Measurements from ENCODE around the gene SOX10.

Gene SOX10

DNA sequence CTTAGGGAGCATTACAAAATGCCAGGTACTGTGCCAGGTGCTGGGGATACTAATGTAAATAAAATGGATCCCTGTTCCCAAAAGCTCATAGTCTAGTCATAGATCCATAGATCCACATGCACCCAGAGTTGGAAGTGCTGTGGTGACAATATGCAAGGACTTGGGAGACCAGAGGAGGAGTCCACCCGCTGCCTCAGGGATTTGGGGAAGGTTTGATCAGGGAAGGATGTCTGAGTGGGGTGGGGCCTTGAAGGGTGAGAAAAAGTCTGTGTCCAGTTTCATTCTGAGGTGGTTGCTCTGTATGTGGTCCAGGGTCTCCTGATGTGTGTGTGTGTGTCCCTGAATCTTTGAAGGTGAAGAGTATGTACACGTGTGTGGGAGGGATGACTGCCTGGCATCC is 9.2 kb downstream of the SOX10 start:
- no peak overlapping the region for H3K9ac ChIP-seq (ENCODE audit: low read depth, low read length)
- no peaks in the 10 kb centered on the region for H3K9me3 ChIP-seq (ENCODE audit: insufficient read depth, low read length, severe bottlenecking)
- no peak for TF ChIP-seq EZH2 (IDR thresholded peaks at IDR 0.05; ENCODE audit: borderline replicate concordance, low read depth, low read length, severe bottlenecking)
- no peak for TF ChIP-seq CTCF (IDR thresholded peaks at IDR 0.05; ENCODE audit: borderline replicate concordance, extremely low read depth, low read length, poor library complexity, severe bottlenecking)
- no peaks in the 10 kb centered on the region for H3K79me2 ChIP-seq (ENCODE audit: insufficient read depth, low read length)
- H3K4me1 ChIP-seq (ENCODE audit: insufficient read depth, low read length): no peaks in the 10 kb centered on the region
- H2AFZ ChIP-seq (ENCODE audit: low read depth, low read length): no peak overlapping the region
- H4K20me1 ChIP-seq (ENCODE audit: insufficient read depth, low read length): peaks cover 12% of the 10 kb centered on the region
- H3K36me3 ChIP-seq (ENCODE audit: insufficient read depth, low read length): no peaks in the 10 kb centered on the region
- H3K27me3 ChIP-seq (ENCODE audit: insufficient read depth, low read length, poor library complexity): no peaks in the 10 kb centered on the region
- DNase-seq (no peak), ATAC-seq (ENCODE audit: insufficient read depth, low read depth) (no peak)
- H3K4me3 ChIP-seq (ENCODE audit: low read depth in 1 of 2, low read length in 2 of 2): no peak overlapping the region
- H3K27ac ChIP-seq (ENCODE audit: low read length): no peak overlapping the region
- no peak overlapping the region for H3K4me2 ChIP-seq (ENCODE audit: insufficient read depth, low read length)

DNA sequence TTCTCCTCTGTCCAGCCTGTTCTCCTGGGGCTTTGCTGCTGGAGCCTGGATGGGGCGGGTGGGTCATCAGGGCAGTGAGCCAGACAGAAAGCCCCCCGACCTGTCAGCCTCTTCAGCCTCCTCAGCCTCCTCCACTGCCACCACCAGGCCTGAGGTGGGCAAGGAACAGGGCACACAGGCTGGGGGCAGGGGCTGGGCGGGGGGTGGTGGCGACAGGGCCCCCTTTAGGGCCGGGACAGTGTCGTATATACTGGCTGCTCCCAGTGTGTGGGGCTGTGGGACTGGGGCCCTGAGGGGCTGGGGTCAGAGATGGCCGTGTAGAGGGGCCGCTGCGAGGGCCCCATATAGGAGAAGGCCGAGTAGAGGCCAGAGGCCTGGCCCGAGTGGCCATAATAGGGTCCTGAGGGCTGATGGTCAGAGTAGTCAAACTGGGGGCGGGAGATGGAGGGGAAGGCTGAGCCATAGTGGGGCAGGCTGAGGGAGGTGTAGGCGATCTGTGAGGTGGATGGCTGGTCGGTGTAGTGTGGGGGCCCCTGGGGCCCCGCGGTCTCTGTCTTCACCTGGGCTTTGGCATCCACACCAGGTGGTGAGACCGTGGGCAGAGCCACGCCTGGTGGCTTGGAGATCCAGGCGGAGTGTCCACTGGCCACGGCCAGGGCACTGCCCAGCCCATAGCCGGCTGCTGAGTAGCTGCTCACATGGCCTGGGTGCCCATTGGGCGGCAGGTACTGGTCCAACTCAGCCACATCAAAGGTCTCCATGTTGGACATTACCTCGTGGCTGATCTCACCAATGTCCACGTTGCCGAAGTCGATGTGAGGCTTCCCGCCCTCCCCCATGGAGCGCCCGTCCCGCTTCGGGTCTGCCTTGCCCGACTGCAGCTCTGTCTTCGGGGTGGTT is 10.8 kb downstream of the SOX10 start:
- H3K9me3 ChIP-seq (ENCODE audit: insufficient read depth, low read length, severe bottlenecking): no peaks in the 10 kb centered on the region
- ATAC-seq (ENCODE audit: insufficient read depth, low read depth): no peak
- H3K9ac ChIP-seq (ENCODE audit: low read depth, low read length): no peak overlapping the region
- TF ChIP-seq CTCF (IDR thresholded peaks at IDR 0.05; ENCODE audit: borderline replicate concordance, extremely low read depth, low read length, poor library complexity, severe bottlenecking) (no peak), EZH2 (IDR thresholded peaks at IDR 0.05; ENCODE audit: borderline replicate concordance, low read depth, low read length, severe bottlenecking) (no peak)
- DNase-seq: no peak
- no peaks in the 10 kb centered on the region for H3K27me3 ChIP-seq (ENCODE audit: insufficient read depth, low read length, poor library complexity)
- H3K27ac ChIP-seq (ENCODE audit: low read length): no peak overlapping the region
- H3K79me2 ChIP-seq (ENCODE audit: insufficient read depth, low read length): no peaks in the 10 kb centered on the region
- H3K36me3 ChIP-seq (ENCODE audit: insufficient read depth, low read length): peaks cover 8% of the 10 kb centered on the region
- H3K4me3 ChIP-seq (ENCODE audit: low read depth in 1 of 2, low read length in 2 of 2): no peak overlapping the region
- H3K4me1 ChIP-seq (ENCODE audit: insufficient read depth, low read length): no peaks in the 10 kb centered on the region
- no peak overlapping the region for H3K4me2 ChIP-seq (ENCODE audit: insufficient read depth, low read length)
- H4K20me1 ChIP-seq (ENCODE audit: insufficient read depth, low read length): peaks cover 12% of the 10 kb centered on the region
- no peak overlapping the region for H2AFZ ChIP-seq (ENCODE audit: low read depth, low read length)

GRCh38 chr22:37972527-37972926 is 11.8 kb downstream of the SOX10 start:
- no peaks in the 10 kb centered on the region for H3K79me2 ChIP-seq (ENCODE audit: insufficient read depth, low read length)
- no peaks in the 10 kb centered on the region for H3K4me1 ChIP-seq (ENCODE audit: insufficient read depth, low read length)
- no peaks in the 10 kb centered on the region for H3K27me3 ChIP-seq (ENCODE audit: insufficient read depth, low read length, poor library complexity)
- no peak overlapping the region for H3K27ac ChIP-seq (ENCODE audit: low read length)
- H3K9ac ChIP-seq (ENCODE audit: low read depth, low read length): no peak overlapping the region
- no peaks in the 10 kb centered on the region for H3K9me3 ChIP-seq (ENCODE audit: insufficient read depth, low read length, severe bottlenecking)
- DNase-seq: no peak
- H3K4me3 ChIP-seq (ENCODE audit: low read depth in 1 of 2, low read length in 2 of 2): no peak overlapping the region
- no peak for TF ChIP-seq CTCF (IDR thresholded peaks at IDR 0.05; ENCODE audit: borderline replicate concordance, extremely low read depth, low read length, poor library complexity, severe bottlenecking)
- no peak for TF ChIP-seq EZH2 (IDR thresholded peaks at IDR 0.05; ENCODE audit: borderline replicate concordance, low read depth, low read length, severe bottlenecking)
- peaks cover 18% of the 10 kb centered on the region for H3K36me3 ChIP-seq (ENCODE audit: insufficient read depth, low read length)
- H2AFZ ChIP-seq (ENCODE audit: low read depth, low read length): no peak overlapping the region
- H4K20me1 ChIP-seq (ENCODE audit: insufficient read depth, low read length): peaks cover 9% of the 10 kb centered on the region
- no peak for ATAC-seq (ENCODE audit: insufficient read depth, low read depth)
- H3K4me2 ChIP-seq (ENCODE audit: insufficient read depth, low read length): no peak overlapping the region
